PC-3 (cell line): ENCODE results near the gene HSPA12B.

Experiments used
- CTCF ChIP-seq: fragments of 300-600 bp; sonication (generic); conservative IDR thresholded peaks from 2 replicates; pipeline ENCODE4 v1.5.1; 2017; ENCODE audit warnings: antibody characterized with exemption, low read depth, mild to moderate bottlenecking, low read length
- EZH2 ChIP-seq: fragments of 300-600 bp; sonication (generic); IDR thresholded peaks from one replicate; pipeline ENCODE4 v1.6.1; 2017; ENCODE audit warnings: antibody characterized with exemption, mild to moderate bottlenecking, low read length; ENCODE audit not compliant: unreplicated experiment

GRCh38 chr20:3765171-3765882 lies 32.8 kb downstream of the HSPA12B start:
- no peak for TF ChIP-seq CTCF
- TF ChIP-seq EZH2: no peak
